Testis (tissue), 5 donors: ENCODE data around the gene NEK8. TPM values are rescaled to one million over a fixed set of nuclear protein-coding genes. Genes with fewer than 3 reads are reported as not detected.
A peak's percentile ranks its signal among the peaks of the same experiment; 100 is the strongest.

Experiments
- DNase-seq: peaks from one replicate; pipeline ENCODE4 v3.0.0-alpha.2; 2019
- H3K27ac ChIP-seq, 2 donors: fragments of 200-600 bp; sonication (generic); one replicate each; pipeline ENCODE4 v1.5.1; 2019
- H3K27me3 ChIP-seq: fragments of 200-600 bp; sonication (generic); one replicate; pipeline ENCODE4 v1.5.1; 2019
- H3K36me3 ChIP-seq: fragments of 200-600 bp; sonication (generic); one replicate; pipeline ENCODE4 v1.5.1; 2017; ENCODE audit warnings: low read depth; ENCODE audit errors: missing control alignments
- H3K4me1 ChIP-seq: fragments of 200-600 bp; sonication (generic); one replicate; pipeline ENCODE4 v1.5.1; 2019
- H3K4me3 ChIP-seq, 2 donors: fragments of 200-600 bp; sonication (generic); one replicate each; pipeline ENCODE4 v1.5.1; 2017 to 2019
- H3K9me3 ChIP-seq: fragments of 200-600 bp; sonication (generic); one replicate; pipeline ENCODE4 v1.5.1; 2017
- CTCF ChIP-seq, 3 experiments: fragments of 450-650 bp in 2 of 3; fragments of 200-600 bp in 1 of 3; sonication (generic) in 1 of 3; IDR thresholded peaks; one replicate each; pipeline ENCODE4 v1.5.1; 2016 to 2019; ENCODE audit warnings: antibody characterized with exemption in 3 of 3, mild to moderate bottlenecking in 2 of 3, moderate library complexity in 1 of 3
- POLR2A ChIP-seq: fragments of 450-650 bp; IDR thresholded peaks from one replicate; pipeline ENCODE4 v1.6.1; 2017; ENCODE audit warnings: antibody characterized with exemption, mild to moderate bottlenecking, moderate library complexity
- WGBS, 2 donors: methylation state at CpG; one replicate each; pipeline ENCODE4 v1.1.5; 2018; 5-methylcytosine and 5-hydroxymethylcytosine counted together
- intact Hi-C: fragments of 100-400 bp; cut with DNase I; formaldehyde crosslinking; loops from one replicate; pipeline ENCODE4 v1.15.1; 2023; ENCODE audit warnings: low total_unique reads
- long read RNA-seq, 2 donors: transcript quantifications; one replicate each; lab custom pipeline, GENCODE V29; 2026
- polyA plus RNA-seq: library from polyadenylated mRNA; stranded (reverse); fragments of 350-450 nt; fragmentation: Illumina TruSeq; extraction: RNeasy Lipid Tissue Mini Kit (QIAGEN cat#74804); gene quantifications from one replicate; pipeline ENCODE4 v1.2.3, GENCODE V29; 2014; ENCODE audit warnings: low read depth, low replicate concordance; ENCODE audit not compliant: insufficient read depth
- total RNA-seq, 2 donors: library from RNA; depleted of rRNA; stranded (reverse); fragments of >200 nt; gene quantifications; one replicate each; pipeline ENCODE4 v1.2.3, GENCODE V29; 2016

Gene NEK8
- 10 to 100 TPM; 10.1 to 10.7 TPM for total RNA-seq
- 7.3 TPM for polyA plus RNA-seq
- long read RNA-seq, donor 1, partial matches to known transcripts = 0 of 1 reads
- long read RNA-seq, donor 1, other reads (novel, unspliced or antisense) = 0 of 1 reads
- long read RNA-seq, donor 2 = 0 reads

GRCh38 chr17:28728364-28729200, at the start of gene NEK8:
NEK8 (plus strand) TSS chr17:28728788; CDS start chr17:28728814, 26 bp downstream.
- peak; percentile 97 for DNase-seq
- 0 to 1% methylated on average over 59 to 64 of the region's 64 CpGs for WGBS, 2 donors
- Histone ChIP-seq H3K27me3 (no peaks in the 10 kb centered on the region), H3K9me3 (no peaks in the 10 kb centered on the region), H3K4me1 (peaks cover 16% of the 10 kb centered on the region), H3K36me3 (no peaks in the 10 kb centered on the region), H3K4me3 (peak within 1 kb of the TSS; percentile 71 to 82), H3K27ac (peak within 1 kb of the TSS; percentile 97 to 98)
- intact Hi-C loops = no loop called here
- TF ChIP-seq CTCF (IDR thresholded peaks at IDR 0.05) = no peak
- no peak for TF ChIP-seq POLR2A

GRCh38 chr17:28682655-28683054, 45.9 kb upstream of the NEK8 start:
- H3K9me3 ChIP-seq = no peaks in the 10 kb centered on the region
- no peak for DNase-seq
- H3K4me1 ChIP-seq = no peaks in the 10 kb centered on the region
- intact Hi-C loops = no loop called here
- no peak overlapping the region for H3K27ac ChIP-seq
- TF ChIP-seq POLR2A = no peak
- TF ChIP-seq CTCF (IDR thresholded peaks at IDR 0.05) = no peak
- no peaks in the 10 kb centered on the region for H3K27me3 ChIP-seq
- no peaks in the 10 kb centered on the region for H3K36me3 ChIP-seq
- WGBS, 2 donors = 92 to 94% methylated on average over 2 to 11 of the region's 11 CpGs
- no peak overlapping the region for H3K4me3 ChIP-seq

GRCh38 chr17:28684963-28685362, 43.6 kb upstream of the NEK8 start:
- no peaks in the 10 kb centered on the region for H3K36me3 ChIP-seq
- no peaks in the 10 kb centered on the region for H3K9me3 ChIP-seq

GRCh38 chr17:28685366-28685765, 43.2 kb upstream of the NEK8 start:
- no peak for DNase-seq
- Histone ChIP-seq H3K4me3 (no peak overlapping the region), H3K9me3 (no peaks in the 10 kb centered on the region), H3K36me3 (no peaks in the 10 kb centered on the region), H3K27ac (no peak overlapping the region), H3K27me3 (no peaks in the 10 kb centered on the region), H3K4me1 (no peaks in the 10 kb centered on the region)
- intact Hi-C loops = no loop called here
- TF ChIP-seq CTCF (IDR thresholded peaks at IDR 0.05) = no peak
- 86 to 89% methylated on average over 5 of the region's 5 CpGs for WGBS, 2 donors

More at GRCh38 chr17:28684963-28685362, 43.6 kb upstream of the NEK8 start:
- intact Hi-C loops = no loop called here
- DNase-seq = peak; percentile 89
- H3K27me3 ChIP-seq = no peaks in the 10 kb centered on the region
- no peaks in the 10 kb centered on the region for H3K4me1 ChIP-seq
- H3K27ac ChIP-seq = no peak overlapping the region
- no peak for TF ChIP-seq POLR2A
- TF ChIP-seq CTCF (IDR thresholded peaks at IDR 0.05) = peak in 1 of 3 experiments; percentile 13
- 33 to 71% methylated on average over 3 of the region's 3 CpGs for WGBS, 2 donors
- no peak overlapping the region for H3K4me3 ChIP-seq
